ENCODE results near the gene MAP1S. TPM values are rescaled to one million over a fixed set of nuclear protein-coding genes. Genes with fewer than 3 reads are reported as not detected.

MAP1S gene
- total RNA-seq, 2 experiments from 2014 or later, result 53.8 to 54.7 TPM

- H3K27ac Mint-ChIP-seq, result no peak overlapping the region
- H3K9me3 Mint-ChIP-seq, result no peaks in the 10 kb centered on the region
- ChIA-PET CTCF (interaction anchor here (0.8 to 2.0 kb wide), 5 partner anchors 9 to 129 kb away, joined by 3 to 4 read pairs (median 4); no protein-coding TSS in a partner anchor), POLR2A (interaction anchor here (1.2 kb wide), 1 partner anchor 9 kb away, joined by 4 read pairs; no protein-coding TSS in a partner anchor)
- peak; percentile 22 for DNase-seq
- no peak for ATAC-seq
- no peak overlapping the region for H3K4me3 Mint-ChIP-seq
- peaks cover 21% of the 10 kb centered on the region for H3K4me1 Mint-ChIP-seq (ENCODE audit: low read depth)
- intact Hi-C loops (cut with micrococcal nuclease), result no loop called here
- TF ChIP-seq CTCF (IDR thresholded peaks at IDR 0.05), result peak; percentile 57
- H3K36me3 Mint-ChIP-seq (ENCODE audit: low read depth), result peaks cover 37% of the 10 kb centered on the region
- no peaks in the 10 kb centered on the region for H3K27me3 Mint-ChIP-seq
These were observed 6.3 kb downstream of the MAP1S start for GRCh38 chr19:17725422-17726078.

GRCh38 chr19:17726136-17726741 is 7.0 kb downstream of the MAP1S start:
- ChIA-PET CTCF (interaction anchor here (1.0 to 2.0 kb wide), 2 partner anchors 45 to 129 kb away, joined by 3 to 4 read pairs; no protein-coding TSS in a partner anchor), POLR2A (interaction anchor here (1.2 kb wide), 1 partner anchor 10 kb away, joined by 4 read pairs; no protein-coding TSS in a partner anchor)
- intact Hi-C loops (cut with micrococcal nuclease), result no loop called here
- H3K27me3 Mint-ChIP-seq, result no peaks in the 10 kb centered on the region
- no peak for TF ChIP-seq CTCF (IDR thresholded peaks at IDR 0.05)
- no peaks in the 10 kb centered on the region for H3K9me3 Mint-ChIP-seq
- no peak overlapping the region for H3K4me3 Mint-ChIP-seq
- DNase-seq (no peak), ATAC-seq (no peak)
- H3K27ac Mint-ChIP-seq, result no peak overlapping the region
- peaks cover 20% of the 10 kb centered on the region for H3K4me1 Mint-ChIP-seq (ENCODE audit: low read depth)
- H3K36me3 Mint-ChIP-seq (ENCODE audit: low read depth), result peaks cover 41% of the 10 kb centered on the region

- no peak overlapping the region for H3K4me3 Mint-ChIP-seq
- H3K4me1 Mint-ChIP-seq (ENCODE audit: low read depth), result peaks cover 17% of the 10 kb centered on the region
- ChIA-PET POLR2A (no interaction called here), CTCF (interaction anchor here (1.7 kb wide), 1 partner anchor 39 kb away, joined by 5 read pairs; no protein-coding TSS in a partner anchor)
- DNase-seq, result no peak
- no peak for TF ChIP-seq CTCF (IDR thresholded peaks at IDR 0.05)
- peaks cover 36% of the 10 kb centered on the region for H3K36me3 Mint-ChIP-seq (ENCODE audit: low read depth)
- intact Hi-C loops (cut with micrococcal nuclease), result no loop called here
- H3K27ac Mint-ChIP-seq, result no peak overlapping the region
- no peaks in the 10 kb centered on the region for H3K9me3 Mint-ChIP-seq
- no peak for ATAC-seq
- H3K27me3 Mint-ChIP-seq, result no peaks in the 10 kb centered on the region
These were observed 7.9 kb downstream of the MAP1S start for GRCh38 chr19:17726964-17727773.

- DNase-seq (no peak), ATAC-seq (no peak)
- POLR2A ChIA-PET, result no interaction called here
- intact Hi-C loops (cut with micrococcal nuclease), result no loop called here
- peaks cover 17% of the 10 kb centered on the region for H3K4me1 Mint-ChIP-seq (ENCODE audit: low read depth)
- CTCF ChIA-PET, result interaction anchor here (1.7 kb wide), 1 partner anchor 39 kb away, joined by 5 read pairs; no protein-coding TSS in a partner anchor
- no peaks in the 10 kb centered on the region for H3K9me3 Mint-ChIP-seq
- no peaks in the 10 kb centered on the region for H3K27me3 Mint-ChIP-seq
- no peak overlapping the region for H3K27ac Mint-ChIP-seq
- no peak for TF ChIP-seq CTCF (IDR thresholded peaks at IDR 0.05)
- H3K4me3 Mint-ChIP-seq, result no peak overlapping the region
- peaks cover 36% of the 10 kb centered on the region for H3K36me3 Mint-ChIP-seq (ENCODE audit: low read depth)
These were observed 8.6 kb downstream of the MAP1S start for GRCh38 chr19:17727843-17728242.
